Thyroid gland (tissue), 4 donors: Measurements from ENCODE around the gene COL7A1.

Experiments
- CTCF ChIP-seq, 6 experiments: fragments of 200-600 bp in 3 of 6; fragments of 450-650 bp in 3 of 6; sonication (generic) in 3 of 6; IDR thresholded peaks; one replicate each; pipeline ENCODE4 v1.5.1; 2016 to 2019; ENCODE audit warnings: antibody characterized with exemption in 6 of 6, mild to moderate bottlenecking in 2 of 6, inconsistent platforms in 1 of 6, moderate library complexity in 1 of 6
- POLR2A ChIP-seq, 2 donors: fragments of 450-650 bp; IDR thresholded peaks; one replicate each; pipeline ENCODE4 v1.6.1; 2017; ENCODE audit warnings: antibody characterized with exemption in 2 of 2, mild to moderate bottlenecking in 2 of 2, moderate library complexity in 1 of 2

- no peak for TF ChIP-seq CTCF (IDR thresholded peaks at IDR 0.05)
- no peak for TF ChIP-seq POLR2A (IDR thresholded peaks at IDR 0.05)
Observed at GRCh38 chr3:48566401-48566760, 28.7 kb downstream of the COL7A1 start.
